Measurements from ENCODE around the gene CST9.
"Not testable (repeated sequence)": the region's sequence is repeated elsewhere in the genome, so short reads cannot be mapped to it uniquely, and the experiment has no call there.

The CST9 gene

DNA sequence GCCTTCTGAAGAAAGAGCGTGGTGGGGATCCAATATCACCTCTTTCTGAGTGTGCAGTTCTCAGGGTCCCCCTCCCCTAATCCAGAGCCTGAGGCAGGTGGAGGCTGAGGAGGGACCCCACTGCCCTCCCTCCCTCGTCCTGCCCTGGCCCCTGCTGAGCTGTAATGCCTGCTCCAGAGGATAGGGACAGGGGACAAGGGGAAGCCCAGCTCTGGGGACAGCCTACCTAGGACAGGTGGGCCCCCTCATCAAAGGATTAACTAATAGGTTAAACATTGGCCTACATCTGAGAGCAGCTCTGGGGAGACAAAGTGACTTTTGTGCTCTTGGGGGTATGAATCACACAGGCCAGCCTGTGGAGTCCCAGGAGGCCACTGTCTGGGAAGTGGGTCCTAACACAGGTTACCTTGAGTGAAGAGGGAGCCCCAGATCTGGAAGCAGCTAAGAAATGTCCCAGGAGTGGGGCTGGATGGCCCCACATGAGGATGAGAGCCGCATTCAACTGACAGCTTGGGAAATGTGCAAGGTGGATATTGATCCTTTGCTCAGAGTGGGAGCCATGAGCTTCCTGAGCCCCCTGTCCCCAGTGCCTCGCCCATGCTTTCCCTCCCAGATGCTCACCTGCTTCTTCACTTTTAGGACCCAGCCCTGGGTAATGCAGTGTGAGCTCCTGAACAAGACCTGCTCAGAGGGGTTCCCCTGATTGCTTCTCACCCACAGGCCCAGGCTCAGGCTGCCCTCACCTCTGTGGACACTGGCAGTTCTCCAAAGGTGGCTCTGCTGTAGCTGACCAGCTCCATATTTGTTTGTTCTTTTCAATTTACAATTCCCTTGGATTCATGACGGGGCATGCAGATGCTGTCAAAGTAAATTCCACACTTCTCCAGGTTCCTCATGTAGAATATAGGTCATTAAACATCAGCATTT is 19.6 kb downstream of the CST9 start:
- H3K4me3 ChIP-seq (ENCODE audit: low read depth, low read length): no peak overlapping the region
- no peak for DNase-seq (ENCODE audit: low read depth)
- TF ChIP-seq, protein P1, sequence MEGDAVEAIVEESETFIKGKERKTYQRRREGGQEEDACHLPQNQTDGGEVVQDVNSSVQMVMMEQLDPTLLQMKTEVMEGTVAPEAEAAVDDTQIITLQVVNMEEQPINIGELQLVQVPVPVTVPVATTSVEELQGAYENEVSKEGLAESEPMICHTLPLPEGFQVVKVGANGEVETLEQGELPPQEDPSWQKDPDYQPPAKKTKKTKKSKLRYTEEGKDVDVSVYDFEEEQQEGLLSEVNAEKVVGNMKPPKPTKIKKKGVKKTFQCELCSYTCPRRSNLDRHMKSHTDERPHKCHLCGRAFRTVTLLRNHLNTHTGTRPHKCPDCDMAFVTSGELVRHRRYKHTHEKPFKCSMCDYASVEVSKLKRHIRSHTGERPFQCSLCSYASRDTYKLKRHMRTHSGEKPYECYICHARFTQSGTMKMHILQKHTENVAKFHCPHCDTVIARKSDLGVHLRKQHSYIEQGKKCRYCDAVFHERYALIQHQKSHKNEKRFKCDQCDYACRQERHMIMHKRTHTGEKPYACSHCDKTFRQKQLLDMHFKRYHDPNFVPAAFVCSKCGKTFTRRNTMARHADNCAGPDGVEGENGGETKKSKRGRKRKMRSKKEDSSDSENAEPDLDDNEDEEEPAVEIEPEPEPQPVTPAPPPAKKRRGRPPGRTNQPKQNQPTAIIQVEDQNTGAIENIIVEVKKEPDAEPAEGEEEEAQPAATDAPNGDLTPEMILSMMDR (IDR thresholded peaks at IDR 0.05; ENCODE audit: low read depth, low read length, missing control alignments): no peak

DNA sequence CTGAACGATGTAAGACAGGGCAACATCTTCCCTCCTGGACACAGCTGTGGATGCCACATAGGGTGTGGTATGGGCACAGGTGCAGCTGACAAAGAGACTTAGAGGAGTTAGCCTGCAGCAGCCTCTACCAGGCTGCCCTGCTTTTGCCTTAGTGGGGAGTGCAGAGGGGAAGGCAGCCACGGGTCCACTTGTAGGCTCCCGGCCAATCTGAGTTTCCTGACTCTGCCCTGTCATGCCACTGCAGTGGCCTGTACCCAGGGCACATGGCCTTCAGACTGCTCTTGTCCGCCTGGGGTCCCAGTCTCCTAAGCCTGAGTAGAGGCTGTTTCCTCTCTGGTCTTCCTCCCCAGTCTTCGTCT is 20.3 kb downstream of the CST9 start:
- TF ChIP-seq, protein P1 (IDR thresholded peaks at IDR 0.05; ENCODE audit: low read depth, low read length, missing control alignments): no peak
- no peak for DNase-seq (ENCODE audit: low read depth)
- H3K4me3 ChIP-seq (ENCODE audit: low read depth, low read length): no peak overlapping the region

DNA sequence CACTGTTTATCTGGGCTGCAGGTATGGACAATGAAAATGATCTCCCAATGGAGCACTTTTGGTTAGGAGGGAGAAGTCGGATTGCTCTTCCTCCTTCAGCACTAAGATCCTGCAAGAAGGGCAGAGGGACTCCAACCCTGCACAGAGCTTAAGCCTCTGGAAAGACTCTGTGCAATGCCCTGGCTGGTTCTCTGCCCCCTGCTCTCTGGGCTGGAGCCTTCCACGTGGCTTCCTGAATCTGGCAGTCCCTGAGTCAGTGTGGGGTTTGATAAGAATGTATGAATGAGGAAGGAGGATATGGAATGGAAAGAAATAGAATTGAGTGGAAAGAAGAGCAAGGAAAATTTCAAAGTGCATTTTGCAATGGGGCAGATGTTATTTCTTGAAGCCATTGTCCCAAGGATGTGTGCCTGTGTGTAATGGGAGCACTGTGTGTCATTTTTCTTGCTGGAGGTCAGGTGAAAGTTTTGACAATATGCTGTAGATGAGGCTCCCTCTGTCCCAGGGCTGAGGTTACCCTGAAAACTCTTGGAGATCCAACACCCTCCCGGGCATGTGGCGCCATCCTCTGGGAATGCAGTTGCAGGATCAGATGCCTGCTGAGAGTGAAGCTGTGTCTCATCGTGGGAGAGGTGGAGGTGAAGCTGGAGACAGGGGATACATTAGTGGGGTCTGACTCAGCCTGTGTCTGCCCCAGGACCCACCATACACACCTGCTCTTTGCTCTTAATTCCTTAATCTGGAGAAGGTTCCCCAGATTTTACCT is 21.1 kb downstream of the CST9 start:
- TF ChIP-seq, protein P1 (IDR thresholded peaks at IDR 0.05; ENCODE audit: low read depth, low read length, missing control alignments): no peak

DNA sequence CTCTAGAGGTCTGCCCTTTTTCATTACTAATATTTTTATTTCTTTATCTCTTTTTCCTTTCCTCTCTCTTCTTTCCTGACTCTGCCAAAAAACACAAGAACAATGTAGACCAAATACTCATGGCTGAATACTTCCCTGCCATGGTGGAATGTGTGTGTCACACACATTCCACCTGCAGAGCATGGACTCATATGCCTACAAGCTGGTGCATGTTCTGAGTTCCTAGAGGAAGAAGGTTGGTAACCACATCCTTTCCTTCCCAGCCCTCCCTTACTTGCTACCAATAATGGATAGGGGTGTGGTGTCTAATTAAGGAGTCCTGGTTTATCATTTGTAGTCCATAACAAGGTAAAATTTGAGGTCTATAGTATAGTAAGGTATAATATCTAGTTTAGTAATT is 22.2 kb downstream of the CST9 start:
- DNase-seq (ENCODE audit: low read depth): no peak
- no peak overlapping the region for H3K4me3 ChIP-seq (ENCODE audit: low read depth, low read length)
- TF ChIP-seq, protein P1 (IDR thresholded peaks at IDR 0.05; ENCODE audit: low read depth, low read length, missing control alignments): no peak

More for the DNA sequence above, 21.1 kb downstream of the CST9 start:
- no peak for DNase-seq (ENCODE audit: low read depth)
- no peak overlapping the region for H3K4me3 ChIP-seq (ENCODE audit: low read depth, low read length)

DNA sequence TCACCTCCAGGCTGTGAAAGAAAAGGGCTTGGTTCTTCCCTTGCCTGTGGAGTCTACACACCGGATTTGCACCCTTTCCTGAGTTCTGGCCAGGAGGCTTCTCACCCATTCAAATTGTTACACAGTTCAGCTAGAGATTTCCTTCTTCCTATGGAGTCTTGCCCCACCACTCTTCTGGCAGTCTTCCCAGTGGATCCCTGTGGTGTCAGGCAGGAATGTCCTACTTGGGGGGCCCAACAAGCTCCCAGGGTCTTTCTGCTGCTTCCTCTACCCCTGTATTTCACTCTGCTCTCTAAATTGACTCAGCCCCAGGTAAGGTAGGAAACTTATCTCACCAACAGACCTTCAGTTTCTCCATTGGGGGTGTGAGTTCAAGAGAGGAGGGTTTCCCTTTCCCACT is 23.4 kb downstream of the CST9 start:
- no peak overlapping the region for H3K4me3 ChIP-seq (ENCODE audit: low read depth, low read length)
- TF ChIP-seq, protein P1 (IDR thresholded peaks at IDR 0.05; ENCODE audit: low read depth, low read length, missing control alignments): no peak
- DNase-seq (ENCODE audit: low read depth): no peak

DNA sequence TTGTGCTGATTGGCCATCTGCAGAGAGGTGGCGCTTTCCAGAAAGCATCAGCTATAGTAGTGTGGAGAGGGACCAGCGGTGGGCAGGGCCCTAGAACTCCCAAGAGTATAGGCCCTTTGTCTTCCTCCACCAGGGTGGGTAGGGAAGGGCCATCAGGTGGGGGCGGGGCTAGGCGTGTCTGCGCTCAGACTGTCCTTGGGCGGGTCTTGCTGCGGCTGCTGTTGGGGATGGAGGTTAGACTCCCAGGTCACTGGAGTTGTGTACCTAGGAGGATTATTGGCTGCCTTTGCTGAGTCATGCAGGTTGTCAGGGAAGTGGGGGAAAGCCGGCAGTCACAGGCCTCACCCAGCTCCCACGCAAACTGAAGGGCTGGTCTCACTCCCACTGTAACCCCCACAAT is 23.9 kb downstream of the CST9 start:
- H3K4me3 ChIP-seq (ENCODE audit: low read depth, low read length); DNase-seq (ENCODE audit: low read depth): not testable (repeated sequence)

DNA sequence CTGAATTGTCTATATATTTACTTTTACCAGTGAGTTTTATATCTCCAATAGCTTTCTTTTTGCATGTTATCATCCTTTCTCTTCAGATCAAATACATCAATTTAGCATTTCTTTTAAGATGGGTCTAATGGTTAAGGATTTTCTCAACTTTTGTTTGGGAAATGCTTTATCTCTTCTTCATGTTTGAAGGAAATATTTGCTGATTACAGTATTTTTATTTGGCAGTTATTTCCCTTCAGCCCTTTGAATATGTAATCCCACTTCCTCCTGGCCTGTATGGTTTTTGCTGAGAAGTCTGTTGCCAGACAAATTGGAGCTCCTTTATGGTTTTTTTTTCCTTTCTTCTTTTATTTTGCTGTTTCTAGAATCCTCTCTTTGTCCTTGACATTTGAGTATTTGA is 30.7 kb downstream of the CST9 start:
- DNase-seq (ENCODE audit: low read depth): no peak
- TF ChIP-seq, protein P1 (IDR thresholded peaks at IDR 0.05; ENCODE audit: low read depth, low read length, missing control alignments): no peak

More for the DNA sequence above, 30.7 kb downstream of the CST9 start:
- H3K4me3 ChIP-seq (ENCODE audit: low read depth, low read length): no peak overlapping the region
